ENCODE measurements around the gene HS6ST1.

HS6ST1 gene

GRCh38 chr2:128343459-128343858 lies 24.8 kb upstream of the HS6ST1 start:
- H3K27ac ChIP-seq (replicated peaks), result no peak overlapping the region
- H3K27me3 ChIP-seq (ENCODE audit: insufficient read depth, poor library complexity, severe bottlenecking), result no peaks in the 10 kb centered on the region
- no peak overlapping the region for H3K4me3 ChIP-seq (replicated peaks; ENCODE audit: insufficient read depth, low read length)
- no peak for TF ChIP-seq REST (IDR thresholded peaks at IDR 0.05; ENCODE audit: insufficient replicate concordance, low read depth)
- TF ChIP-seq, protein P1, sequence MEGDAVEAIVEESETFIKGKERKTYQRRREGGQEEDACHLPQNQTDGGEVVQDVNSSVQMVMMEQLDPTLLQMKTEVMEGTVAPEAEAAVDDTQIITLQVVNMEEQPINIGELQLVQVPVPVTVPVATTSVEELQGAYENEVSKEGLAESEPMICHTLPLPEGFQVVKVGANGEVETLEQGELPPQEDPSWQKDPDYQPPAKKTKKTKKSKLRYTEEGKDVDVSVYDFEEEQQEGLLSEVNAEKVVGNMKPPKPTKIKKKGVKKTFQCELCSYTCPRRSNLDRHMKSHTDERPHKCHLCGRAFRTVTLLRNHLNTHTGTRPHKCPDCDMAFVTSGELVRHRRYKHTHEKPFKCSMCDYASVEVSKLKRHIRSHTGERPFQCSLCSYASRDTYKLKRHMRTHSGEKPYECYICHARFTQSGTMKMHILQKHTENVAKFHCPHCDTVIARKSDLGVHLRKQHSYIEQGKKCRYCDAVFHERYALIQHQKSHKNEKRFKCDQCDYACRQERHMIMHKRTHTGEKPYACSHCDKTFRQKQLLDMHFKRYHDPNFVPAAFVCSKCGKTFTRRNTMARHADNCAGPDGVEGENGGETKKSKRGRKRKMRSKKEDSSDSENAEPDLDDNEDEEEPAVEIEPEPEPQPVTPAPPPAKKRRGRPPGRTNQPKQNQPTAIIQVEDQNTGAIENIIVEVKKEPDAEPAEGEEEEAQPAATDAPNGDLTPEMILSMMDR (IDR thresholded peaks at IDR 0.05; ENCODE audit: insufficient read depth, low read length), result no peak
- TF ChIP-seq POLR2AphosphoS5 (IDR thresholded peaks at IDR 0.05; ENCODE audit: low read depth), result no peak
- no peak for TF ChIP-seq GABPA (IDR thresholded peaks at IDR 0.05; ENCODE audit: low read depth)
- no peak for TF ChIP-seq SPI1 (IDR thresholded peaks at IDR 0.05; ENCODE audit: borderline replicate concordance, low read depth)
- no peak for DNase-seq (ENCODE audit: low read depth in 1 of 2, low spot score in 1 of 2)

- no peak overlapping the region for H3K27ac ChIP-seq (replicated peaks)
- no peak for DNase-seq (ENCODE audit: low read depth in 1 of 2, low spot score in 1 of 2)
- no peak overlapping the region for H3K4me3 ChIP-seq (replicated peaks; ENCODE audit: insufficient read depth, low read length)
- no peaks in the 10 kb centered on the region for H3K27me3 ChIP-seq (ENCODE audit: insufficient read depth, poor library complexity, severe bottlenecking)
- no peak for TF ChIP-seq SPI1 (IDR thresholded peaks at IDR 0.05; ENCODE audit: borderline replicate concordance, low read depth)
- no peak for TF ChIP-seq REST (IDR thresholded peaks at IDR 0.05; ENCODE audit: insufficient replicate concordance, low read depth)
- TF ChIP-seq, protein P1 (IDR thresholded peaks at IDR 0.05; ENCODE audit: insufficient read depth, low read length), result no peak
- TF ChIP-seq GABPA (IDR thresholded peaks at IDR 0.05; ENCODE audit: low read depth), result no peak
- no peak for TF ChIP-seq POLR2AphosphoS5 (IDR thresholded peaks at IDR 0.05; ENCODE audit: low read depth)
These were observed 23.9 kb upstream of the HS6ST1 start for GRCh38 chr2:128342550-128342949.

DNA sequence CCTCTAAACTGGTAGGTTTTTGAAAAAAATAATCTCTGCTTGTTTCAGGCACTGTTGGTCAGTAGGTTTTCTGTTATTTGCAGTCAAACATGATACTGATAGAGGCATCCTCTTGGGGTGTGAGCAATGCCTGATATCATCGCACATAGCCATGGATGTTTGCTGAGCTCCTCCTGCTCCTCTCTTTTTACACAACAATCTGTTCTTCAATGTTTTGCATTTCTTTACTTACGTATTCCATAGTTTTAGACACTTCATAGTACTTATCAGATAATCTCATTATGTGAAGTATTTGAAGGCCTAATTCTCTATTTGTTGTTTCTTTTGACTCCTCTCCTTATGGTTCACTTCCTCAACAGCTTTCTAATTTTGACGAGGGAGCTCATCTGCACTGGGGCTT lies 23.0 kb upstream of the HS6ST1 start:
- TF ChIP-seq, protein P1 (IDR thresholded peaks at IDR 0.05; ENCODE audit: insufficient read depth, low read length), result no peak
- TF ChIP-seq POLR2AphosphoS5 (IDR thresholded peaks at IDR 0.05; ENCODE audit: low read depth) (no peak), GABPA (IDR thresholded peaks at IDR 0.05; ENCODE audit: low read depth) (no peak), SPI1 (IDR thresholded peaks at IDR 0.05; ENCODE audit: borderline replicate concordance, low read depth) (no peak), REST (IDR thresholded peaks at IDR 0.05; ENCODE audit: insufficient replicate concordance, low read depth) (no peak)
- Histone ChIP-seq H3K4me3 (replicated peaks; ENCODE audit: insufficient read depth, low read length) (no peak overlapping the region), H3K27ac (replicated peaks) (no peak overlapping the region), H3K27me3 (ENCODE audit: insufficient read depth, poor library complexity, severe bottlenecking) (no peaks in the 10 kb centered on the region)
- DNase-seq (ENCODE audit: low read depth in 1 of 2, low spot score in 1 of 2), result no peak

Data from HL-60 (cell line).